Esophagus mucosa (tissue), 1 donor: Measurements from ENCODE around the gene ZBTB7A. TPM values are rescaled to one million over a fixed set of nuclear protein-coding genes. Genes with fewer than 3 reads are reported as not detected.
A peak's percentile ranks its signal among the peaks of the same experiment; 100 is the strongest.

Experiments
- ATAC-seq: fragments of 200-7000 bp; cut with Tn5 transposase; one replicate; pipeline ENCODE4 v1.9.1; 2020
- total RNA-seq: library from RNA; stranded (reverse); gene quantifications from one replicate; pipeline ENCODE4 v1.2.4, GENCODE V29; 2023
- donor health status: DM: yes; HTN: yes; CAD: no.

ZBTB7A gene
- 53.7 TPM for total RNA-seq

GRCh38 chr19:4066682-4067395 is at the start of gene ZBTB7A:
TSS of gene ZBTB7A (minus strand) at chr19:4066899. CDS start at chr19:4055232, 11,667 bp downstream.
- ATAC-seq: peak; percentile 27

- no peak for ATAC-seq
These were observed 49.2 kb upstream of the ZBTB7A start for GRCh38 chr19:4115818-4116385.

- peak; percentile 30 for ATAC-seq
These were observed 48.5 kb upstream of the ZBTB7A start for GRCh38 chr19:4115050-4115817.

GRCh38 chr19:4114181-4114580 is 47.5 kb upstream of the ZBTB7A start:
- ATAC-seq: no peak

- ATAC-seq: no peak
These were observed 46.8 kb upstream of the ZBTB7A start for GRCh38 chr19:4113398-4114088.

- ATAC-seq: peak; percentile 10
These were observed 45.7 kb upstream of the ZBTB7A start for GRCh38 chr19:4112367-4112766.

GRCh38 chr19:4109626-4109945 is 42.9 kb upstream of the ZBTB7A start:
- no peak for ATAC-seq

GRCh38 chr19:4108767-4109625 is 42.3 kb upstream of the ZBTB7A start:
- ATAC-seq: peak; percentile 38

GRCh38 chr19:4103080-4103433 is 36.4 kb upstream of the ZBTB7A start:
- peak; percentile 9 for ATAC-seq

- no peak for ATAC-seq
These were observed 35.8 kb upstream of the ZBTB7A start for GRCh38 chr19:4102339-4103079.

GRCh38 chr19:4101496-4101770 is 34.7 kb upstream of the ZBTB7A start:
- no peak for ATAC-seq

GRCh38 chr19:4100647-4101495 is 34.2 kb upstream of the ZBTB7A start:
- ATAC-seq: no peak

- ATAC-seq: no peak
These were observed 32.5 kb upstream of the ZBTB7A start for GRCh38 chr19:4099041-4099764.

GRCh38 chr19:4098493-4098892 is 31.8 kb upstream of the ZBTB7A start:
- no peak for ATAC-seq

- ATAC-seq: no peak
These were observed 30.8 kb upstream of the ZBTB7A start for GRCh38 chr19:4097501-4097900.

GRCh38 chr19:4096049-4096892 is 29.6 kb upstream of the ZBTB7A start:
- ATAC-seq: peak; percentile 85

GRCh38 chr19:4095488-4095844 is 28.8 kb upstream of the ZBTB7A start:
- no peak for ATAC-seq

- peak; percentile 75 for ATAC-seq
These were observed 28.2 kb upstream of the ZBTB7A start for GRCh38 chr19:4094761-4095487.

GRCh38 chr19:4094291-4094690 is 27.6 kb upstream of the ZBTB7A start:
- no peak for ATAC-seq
